ENCODE data around the gene ARHGEF2. TPM values are rescaled to one million over a fixed set of nuclear protein-coding genes. Genes with fewer than 3 reads are reported as not detected.

Gene ARHGEF2
- total and polyA plus RNA-seq, 9 of the 15 experiments (the other 6 are each of a cell fraction or from before 2014, with no cell fraction given), result 7.1 to 162 (median 62.2) TPM

- no peaks in the 10 kb centered on the region for H3K9me1 ChIP-seq (ENCODE audit: control insufficient read depth, insufficient read depth, low read length)
- CTCF ChIA-PET (ENCODE audit: low intra/inter-chr PET ratio), result interaction anchor here (1.3 to 1.7 kb wide), 2 partner anchors 54 to 131 kb away, joined by 5 to 7 read pairs; no protein-coding TSS in a partner anchor
- TF ChIP-seq HCFC1 (IDR thresholded peaks at IDR 0.05; ENCODE audit: low read depth, low read length) (no peak), GABPA (tag; conservative IDR thresholded peaks at IDR 0.05; ENCODE audit: low read depth) (no peak), SAFB2 (IDR thresholded peaks at IDR 0.05; ENCODE audit: borderline replicate concordance, low read depth, low read length, severe bottlenecking) (no peak), TCF7 (IDR thresholded peaks at IDR 0.05; ENCODE audit: borderline replicate concordance) (no peak), SOX6 (IDR thresholded peaks at IDR 0.05) (no peak), HNRNPK (IDR thresholded peaks at IDR 0.05; ENCODE audit: low read depth, low read length, poor library complexity, severe bottlenecking) (no peak), HDAC2 (IDR thresholded peaks at IDR 0.05) (peak; percentile 17; the same call in 1 of the 2 replicates), DIDO1 (tag; IDR thresholded peaks at IDR 0.05; ENCODE audit: low read depth) (no peak), STAT5B (CRISPR knock-in tag; IDR thresholded peaks at IDR 0.05) (no peak), RHOXF2B (CRISPR knock-in tag; conservative IDR thresholded peaks at IDR 0.05) (no peak), TRIM28 (IDR thresholded peaks at IDR 0.05) (peak; percentile 84; the same call in 1 of the 2 replicates), SLC30A9 (CRISPR knock-in tag; IDR thresholded peaks at IDR 0.05) (no peak), VEZF1 (CRISPR knock-in tag; IDR thresholded peaks at IDR 0.05) (no peak), E2F5 (CRISPR knock-in tag; IDR thresholded peaks at IDR 0.05) (no peak), ZNF584 (CRISPR knock-in tag; IDR thresholded peaks at IDR 0.05; ENCODE audit: low read depth) (no peak), SETDB1 (IDR thresholded peaks at IDR 0.05; ENCODE audit: low read length) (no peak), RCOR1 (IDR thresholded peaks at IDR 0.05; ENCODE audit: borderline replicate concordance in 1 of 2, low read depth in 2 of 2, low read length in 2 of 2) (no peak), BDP1 (IDR thresholded peaks at IDR 0.05; ENCODE audit: insufficient read depth, insufficient read length) (no peak), CTBP1 (IDR thresholded peaks at IDR 0.05; ENCODE audit: borderline replicate concordance) (no peak), ZNF384 (IDR thresholded peaks at IDR 0.05; ENCODE audit: low read depth, low read length) (peak; percentile 28; the same call in 1 of the 2 replicates), SREBF1 (IDR thresholded peaks at IDR 0.05; ENCODE audit: borderline replicate concordance, low read depth, low read length) (no peak), RBM34 (IDR thresholded peaks at IDR 0.05; ENCODE audit: borderline replicate concordance, insufficient read depth, low read length) (no peak), ZSCAN29 (IDR thresholded peaks at IDR 0.05) (no peak)
Measured at GRCh38 chr1:155934936-155935590, 43.3 kb downstream of the ARHGEF2 start.

More at GRCh38 chr1:155934936-155935590, 43.3 kb downstream of the ARHGEF2 start:
- FAIRE-seq (peak; percentile 15), DNase-seq (ENCODE audit: extremely low read depth in 1 of 4, low spot score in 3 of 4) (peak in 1 of 4 experiments; percentile 47), ATAC-seq (peak; percentile 13)
- TSS peak; percentile 97 for BruUV-seq (replicated peaks)
- H4K20me1 ChIP-seq (replicated peaks; ENCODE audit: control insufficient read depth, insufficient read depth, low read length), result 0 out of 2 replicates have a peak, but pooled peaks cover 5% of the 10 kb centered on the region
- peak overlapping the region; percentile 81 for H3K4me3 ChIP-seq
- H3K36me3 ChIP-seq (ENCODE audit: control insufficient read depth, insufficient read depth, low read length), result peaks cover 38% of the 10 kb centered on the region
- WGBS (ENCODE audit: insufficient coverage, low coverage, missing lambda C conversion rate), result 50% methylated on average over 12 of the region's 24 CpGs
- H3K4me1 ChIP-seq (replicated peaks in 1 of 2; ENCODE audit: control insufficient read depth in 2 of 2, insufficient read depth in 2 of 2, low read length in 2 of 2), result peaks cover 15 to 16% of the 10 kb centered on the region in 2 experiments; a peak in 4 of 5 replicates
- no peaks in the 10 kb centered on the region for H3K27me3 ChIP-seq (ENCODE audit: control insufficient read depth in 2 of 2, insufficient read depth in 2 of 2, low read length in 2 of 2)
- H3K27ac ChIP-seq (ENCODE audit: extremely low read depth, low read depth, low read length), result peak overlapping the region; percentile 94
- peak overlapping the region; percentile 80 to 98; a peak in 3 of 4 replicates for H3K9ac ChIP-seq (ENCODE audit: insufficient read depth in 1 of 2, low read depth in 2 of 2, low read length in 2 of 2)
- H3K4me2 ChIP-seq (ENCODE audit: insufficient read depth, low read length), result peak overlapping the region; percentile 88
- intact Hi-C loops (cut with micrococcal nuclease), result loop anchor here (5.0 to 10.0 kb wide), 2 partner anchors 117 to 190 kb away; partner anchors contain the start of genes LAMTOR2 and UBQLN4
- POLR2A ChIA-PET, result interaction anchor here (0.7 to 6.3 kb wide), 21 partner anchors 9 to 192 kb away, joined by 3 to 100 read pairs (median 4); partner anchors contain the start of gene GON4L
- no peaks in the 10 kb centered on the region for H3K9me3 ChIP-seq (replicated peaks; ENCODE audit: control insufficient read depth, insufficient read depth, low read depth, low read length)
- peaks cover 48% of the 10 kb centered on the region for H3K79me2 ChIP-seq (ENCODE audit: control insufficient read depth, insufficient read depth, low read length)
- in situ Hi-C loops (cut with MboI), result loop anchor here (5.0 kb wide), 1 partner anchor 132 kb away; no protein-coding TSS in a partner anchor
- peak overlapping the region; percentile 92 for H2AFZ ChIP-seq (ENCODE audit: low read depth, low read length)

Data from K562 (cell line).